ENCODE results near the gene FOXJ3.

DNA sequence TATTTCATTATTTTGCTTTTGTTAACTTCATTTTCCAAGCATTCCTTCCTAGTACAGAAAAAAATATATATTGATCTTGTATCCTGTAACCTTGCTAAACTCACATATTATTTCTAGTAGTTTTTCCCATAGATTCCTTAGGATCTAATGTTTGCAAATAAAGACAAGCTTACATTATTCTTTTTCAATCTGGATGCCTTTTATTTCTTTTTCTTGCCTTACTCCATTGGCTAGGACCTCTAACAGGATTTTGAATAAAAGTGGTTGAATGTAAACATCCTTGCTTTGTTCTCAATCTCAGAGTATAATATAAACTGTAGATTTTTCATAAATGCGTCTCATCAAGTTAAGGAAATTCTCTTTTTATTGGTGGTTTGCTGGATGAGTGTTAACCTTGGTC lies 96.0 kb downstream of the FOXJ3 start:
- no peak for TF ChIP-seq POLR2AphosphoS5 (IDR thresholded peaks at IDR 0.05)
- TF ChIP-seq, protein P1, sequence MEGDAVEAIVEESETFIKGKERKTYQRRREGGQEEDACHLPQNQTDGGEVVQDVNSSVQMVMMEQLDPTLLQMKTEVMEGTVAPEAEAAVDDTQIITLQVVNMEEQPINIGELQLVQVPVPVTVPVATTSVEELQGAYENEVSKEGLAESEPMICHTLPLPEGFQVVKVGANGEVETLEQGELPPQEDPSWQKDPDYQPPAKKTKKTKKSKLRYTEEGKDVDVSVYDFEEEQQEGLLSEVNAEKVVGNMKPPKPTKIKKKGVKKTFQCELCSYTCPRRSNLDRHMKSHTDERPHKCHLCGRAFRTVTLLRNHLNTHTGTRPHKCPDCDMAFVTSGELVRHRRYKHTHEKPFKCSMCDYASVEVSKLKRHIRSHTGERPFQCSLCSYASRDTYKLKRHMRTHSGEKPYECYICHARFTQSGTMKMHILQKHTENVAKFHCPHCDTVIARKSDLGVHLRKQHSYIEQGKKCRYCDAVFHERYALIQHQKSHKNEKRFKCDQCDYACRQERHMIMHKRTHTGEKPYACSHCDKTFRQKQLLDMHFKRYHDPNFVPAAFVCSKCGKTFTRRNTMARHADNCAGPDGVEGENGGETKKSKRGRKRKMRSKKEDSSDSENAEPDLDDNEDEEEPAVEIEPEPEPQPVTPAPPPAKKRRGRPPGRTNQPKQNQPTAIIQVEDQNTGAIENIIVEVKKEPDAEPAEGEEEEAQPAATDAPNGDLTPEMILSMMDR (IDR thresholded peaks at IDR 0.05), result no peak
- no peak for TF ChIP-seq POLR2A (IDR thresholded peaks at IDR 0.05; ENCODE audit: low read depth)
- no peak for TF ChIP-seq EP300 (IDR thresholded peaks at IDR 0.05)

Data from esophagus muscularis mucosa (tissue), 4 donors.